Epithelial cell of esophagus (primary cell): ENCODE measurements around the gene HDAC4.

Experiments used
- DNase-seq: peaks from one replicate; pipeline ENCODE4 v3.0.0; 2010; ENCODE audit warnings: low read depth
- H3K4me3 ChIP-seq: 2 replicates; pipeline ENCODE4 v1.5.1; 2011; ENCODE audit warnings: mild to moderate bottlenecking, low read length, control low read depth
- TF ChIP-seq, protein P1 (sequence below): IDR thresholded peaks from 2 replicates; pipeline ENCODE4 v1.5.1; 2011; ENCODE audit warnings: low read depth, mild to moderate bottlenecking, low read length, control low read depth, inconsistent platforms; ENCODE audit not compliant: insufficient read depth; ENCODE audit errors: missing control alignments

HDAC4 gene

GRCh38 chr2:239216614-239217273 lies 184.1 kb downstream of the HDAC4 start:
- H3K4me3 ChIP-seq = no peak overlapping the region
- TF ChIP-seq, protein P1, sequence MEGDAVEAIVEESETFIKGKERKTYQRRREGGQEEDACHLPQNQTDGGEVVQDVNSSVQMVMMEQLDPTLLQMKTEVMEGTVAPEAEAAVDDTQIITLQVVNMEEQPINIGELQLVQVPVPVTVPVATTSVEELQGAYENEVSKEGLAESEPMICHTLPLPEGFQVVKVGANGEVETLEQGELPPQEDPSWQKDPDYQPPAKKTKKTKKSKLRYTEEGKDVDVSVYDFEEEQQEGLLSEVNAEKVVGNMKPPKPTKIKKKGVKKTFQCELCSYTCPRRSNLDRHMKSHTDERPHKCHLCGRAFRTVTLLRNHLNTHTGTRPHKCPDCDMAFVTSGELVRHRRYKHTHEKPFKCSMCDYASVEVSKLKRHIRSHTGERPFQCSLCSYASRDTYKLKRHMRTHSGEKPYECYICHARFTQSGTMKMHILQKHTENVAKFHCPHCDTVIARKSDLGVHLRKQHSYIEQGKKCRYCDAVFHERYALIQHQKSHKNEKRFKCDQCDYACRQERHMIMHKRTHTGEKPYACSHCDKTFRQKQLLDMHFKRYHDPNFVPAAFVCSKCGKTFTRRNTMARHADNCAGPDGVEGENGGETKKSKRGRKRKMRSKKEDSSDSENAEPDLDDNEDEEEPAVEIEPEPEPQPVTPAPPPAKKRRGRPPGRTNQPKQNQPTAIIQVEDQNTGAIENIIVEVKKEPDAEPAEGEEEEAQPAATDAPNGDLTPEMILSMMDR = no peak
- DNase-seq = no peak

DNA sequence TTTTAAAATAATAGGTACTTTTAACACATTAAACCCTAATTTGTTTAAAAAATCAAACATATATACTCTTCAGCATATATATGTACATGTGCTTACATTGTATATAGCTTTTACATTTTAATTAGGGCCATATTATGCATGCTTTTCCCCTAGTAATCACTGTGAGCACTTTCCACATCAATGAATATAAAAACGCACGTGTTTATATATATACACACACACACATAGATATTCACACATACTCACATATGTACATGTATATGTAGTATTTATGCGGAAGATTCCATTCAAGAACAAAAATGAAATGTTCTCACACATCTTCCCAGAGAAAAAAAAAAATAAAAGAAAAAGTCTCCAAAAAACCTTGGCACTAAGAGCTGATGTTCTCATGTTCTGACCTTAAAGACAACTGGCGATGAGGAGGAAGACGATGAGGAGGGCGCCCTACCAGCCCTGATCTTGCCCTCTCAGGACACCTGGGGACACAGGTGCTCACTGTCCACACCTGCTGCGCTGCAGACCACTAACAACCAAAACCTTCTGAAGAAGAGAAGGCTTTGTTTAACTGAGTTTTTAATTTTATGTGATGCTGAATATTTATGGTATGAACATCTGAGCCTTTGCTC lies 184.7 kb downstream of the HDAC4 start:
- no peak for DNase-seq
- TF ChIP-seq, protein P1 = no peak
- no peak overlapping the region for H3K4me3 ChIP-seq

DNA sequence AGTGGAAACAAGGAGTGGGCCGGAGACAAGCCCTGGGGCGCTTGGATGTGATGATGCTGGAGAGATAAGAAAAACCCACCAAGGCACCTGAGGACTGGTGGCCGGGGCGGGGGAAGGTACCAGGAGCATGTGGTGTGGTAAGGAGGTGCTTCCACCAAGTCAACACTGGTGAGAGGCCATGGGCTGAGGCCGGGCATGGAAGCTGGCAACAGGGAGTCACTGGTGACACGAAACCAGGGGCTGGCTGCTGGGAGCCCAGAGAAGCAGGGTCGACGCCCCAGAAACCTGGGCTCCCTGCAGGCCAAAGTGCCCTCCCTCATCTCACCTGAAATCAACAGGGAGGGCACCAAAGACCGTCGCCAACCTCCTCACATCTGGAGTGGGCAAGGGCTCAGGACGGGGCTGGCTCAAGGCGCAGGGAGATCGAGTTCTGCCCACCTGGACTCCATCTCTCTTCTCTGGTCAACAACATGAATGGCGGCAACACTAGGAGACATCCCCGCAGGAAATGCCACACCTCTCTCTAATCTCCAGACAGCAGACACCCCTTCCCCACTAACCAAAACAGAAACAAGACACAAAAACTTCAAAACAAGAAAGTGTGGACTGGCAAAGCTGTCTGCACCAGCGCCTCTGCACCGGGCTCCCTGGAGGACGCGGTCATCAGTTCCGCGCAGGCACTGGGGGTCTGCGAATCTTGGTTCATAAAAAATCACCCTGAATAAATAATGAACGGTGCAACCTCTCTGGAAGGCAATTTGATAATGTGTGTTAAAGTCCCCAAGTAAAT lies 185.5 kb downstream of the HDAC4 start:
- no peak for DNase-seq
- TF ChIP-seq, protein P1 = no peak
- no peak overlapping the region for H3K4me3 ChIP-seq

- H3K4me3 ChIP-seq = no peak overlapping the region
- TF ChIP-seq, protein P1 = no peak
- no peak for DNase-seq
Measured at GRCh38 chr2:239214725-239215124, 186.1 kb downstream of the HDAC4 start.

DNA sequence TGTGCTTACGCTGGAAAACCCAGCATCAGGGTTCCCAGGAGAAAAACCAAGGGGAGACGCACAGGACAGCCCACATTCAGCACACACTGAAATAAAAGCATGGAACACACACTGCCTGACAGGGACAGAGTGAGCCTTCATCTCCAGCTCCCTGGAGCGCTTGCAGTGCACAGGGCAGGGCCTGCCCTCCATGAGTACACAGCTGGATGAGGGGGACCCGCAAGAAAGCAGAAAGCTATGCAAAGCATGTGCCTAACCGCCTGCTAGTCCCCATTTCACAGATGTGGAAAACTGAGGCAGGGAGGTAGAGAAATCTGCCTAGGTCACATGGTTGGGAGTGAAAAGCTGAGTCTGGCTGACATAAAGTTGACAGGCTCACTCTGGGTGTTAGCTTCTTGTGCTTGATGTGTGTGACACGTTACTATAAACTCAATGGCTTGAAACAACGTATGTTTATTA lies 187.1 kb downstream of the HDAC4 start:
- TF ChIP-seq, protein P1 = no peak
- H3K4me3 ChIP-seq = no peak overlapping the region
- DNase-seq = no peak

GRCh38 chr2:239212929-239213642 lies 187.7 kb downstream of the HDAC4 start:
- TF ChIP-seq, protein P1 = no peak
- no peak for DNase-seq
- no peak overlapping the region for H3K4me3 ChIP-seq
